ENCODE results near the gene KIF1C.

KIF1C gene

GRCh38 chr17:4997302-4998026, at the start of gene KIF1C, which contains the start of gene INCA1:
Gene KIF1C, plus strand, starts transcription at chr17:4997950. Its CDS starts 2,297 bp downstream, at chr17:5000247.
Gene INCA1, minus strand, starts transcription at chr17:4997522. Its CDS starts 3,085 bp downstream, at chr17:4994437.
- DNase-seq, result peak; percentile 96

GRCh38 chr17:4948166-4948930, 49.4 kb upstream of the KIF1C start, which contains the start of gene PFN1:
Gene PFN1, minus strand, starts transcription at chr17:4948530. Its CDS starts 136 bp downstream, at chr17:4948394.
- DNase-seq, result no peak

GRCh38 chr17:4948931-4949320, 48.8 kb upstream of the KIF1C start:
- no peak for DNase-seq

GRCh38 chr17:4949321-4950074, 48.3 kb upstream of the KIF1C start:
- peak; percentile 94 for DNase-seq

- no peak for DNase-seq
These were observed 47.5 kb upstream of the KIF1C start for GRCh38 chr17:4950075-4950745.

- no peak for DNase-seq
These were observed 47.0 kb upstream of the KIF1C start, which contains the start of gene ENO3 for GRCh38 chr17:4950746-4951204. Gene ENO3, plus strand, starts transcription at chr17:4951119. Its CDS starts 711 bp downstream, at chr17:4951830.

GRCh38 chr17:4951486-4951885, 46.3 kb upstream of the KIF1C start:
- DNase-seq, result no peak

GRCh38 chr17:4953451-4953961, 44.2 kb upstream of the KIF1C start:
- no peak for DNase-seq

GRCh38 chr17:4955091-4955490, 42.7 kb upstream of the KIF1C start:
- no peak for DNase-seq

GRCh38 chr17:4956493-4957061, 41.2 kb upstream of the KIF1C start:
- DNase-seq, result peak; percentile 69

GRCh38 chr17:4958102-4958501, 39.6 kb upstream of the KIF1C start:
- DNase-seq, result no peak

- no peak for DNase-seq
These were observed 38.3 kb upstream of the KIF1C start for GRCh38 chr17:4959261-4959965.

- no peak for DNase-seq
These were observed 37.3 kb upstream of the KIF1C start for GRCh38 chr17:4960279-4960922.

- no peak for DNase-seq
These were observed 32.3 kb upstream of the KIF1C start for GRCh38 chr17:4965311-4965986.

- no peak for DNase-seq
These were observed 30.8 kb upstream of the KIF1C start for GRCh38 chr17:4966844-4967538.

- DNase-seq, result peak; percentile 98
These were observed 29.9 kb upstream of the KIF1C start, which contains the start of gene SPAG7 for GRCh38 chr17:4967539-4968485. Gene SPAG7, minus strand, starts transcription at chr17:4967817. Its CDS starts 13 bp downstream, at chr17:4967804.

- DNase-seq, result peak; percentile 83
These were observed 29.2 kb upstream of the KIF1C start for GRCh38 chr17:4968486-4969046.

Measured in activated CD8-positive, alpha-beta memory T cell treated with anti-CD3 and anti-CD28 coated beads for 24 hours (primary cell).